WTC11 (cell line): ENCODE measurements around the gene CELSR1. TPM values are rescaled to one million over a fixed set of nuclear protein-coding genes. Genes with fewer than 3 reads are reported as not detected.

Experiments
- ATAC-seq: fragments of 200-7000 bp; cut with Tn5 transposase; 2 replicates; pipeline ENCODE4 v1.10.0; 2021; ENCODE audit warnings: mild to moderate bottlenecking, moderate library complexity
- CTCF ChIA-PET: fragments of 300-600 bp; sonication (Branson Sonifier 250); formaldehyde crosslinking; loops from one replicate; lab custom pipeline; 2021; ENCODE audit warnings: antibody characterized with exemption; lab: Charles Lee
- POLR2A ChIA-PET: fragments of 350-600 bp; sonication (Branson Sonifier 250); formaldehyde crosslinking; loops from one replicate; lab custom pipeline; 2021; ENCODE audit warnings: antibody characterized with exemption; lab: Charles Lee
- DNase-seq: peaks from one replicate; pipeline ENCODE4 v3.0.0; 2021; ENCODE audit warnings: low spot score
- H3K27ac Mint-ChIP-seq: 2 replicates; pipeline ENCODE4 v1.8.0; 2021; ENCODE audit warnings: mixed read lengths
- H3K27me3 Mint-ChIP-seq: 2 replicates; pipeline ENCODE4 v1.8.0; 2021; ENCODE audit warnings: low read depth, mild to moderate bottlenecking, moderate library complexity, mixed read lengths
- H3K36me3 Mint-ChIP-seq: 2 replicates; pipeline ENCODE4 v1.8.0; 2021; ENCODE audit warnings: mixed read lengths
- H3K4me1 Mint-ChIP-seq: 2 replicates; pipeline ENCODE4 v1.8.0; 2022; ENCODE audit warnings: mixed read lengths
- H3K4me3 Mint-ChIP-seq: 2 replicates; pipeline ENCODE4 v1.8.0; 2021; ENCODE audit warnings: mild to moderate bottlenecking, moderate library complexity, mixed read lengths
- H3K9me3 Mint-ChIP-seq: 2 replicates; pipeline ENCODE4 v1.8.0; 2021; ENCODE audit warnings: mixed read lengths
- ATF2 ChIP-seq: sonication (generic); formaldehyde crosslinking; IDR thresholded peaks from 2 replicates; pipeline ENCODE4 v1.8.1; 2022; ENCODE audit warnings: low read depth, missing genetic modification reagents, borderline replicate concordance
- CBFB ChIP-seq: sonication (generic); formaldehyde crosslinking; IDR thresholded peaks from 2 replicates; pipeline ENCODE4 v1.8.1; 2022; ENCODE audit warnings: mild to moderate bottlenecking, low read depth, missing genetic modification reagents
- CREM ChIP-seq: sonication (generic); formaldehyde crosslinking; IDR thresholded peaks from 2 replicates; pipeline ENCODE4 v1.8.1; 2022; ENCODE audit warnings: mild to moderate bottlenecking, missing genetic modification reagents, moderate library complexity
- JUN ChIP-seq: sonication (generic); formaldehyde crosslinking; IDR thresholded peaks from 2 replicates; pipeline ENCODE4 v1.8.0; 2023; ENCODE audit warnings: mild to moderate bottlenecking, missing genetic modification reagents
- MAX ChIP-seq: sonication (generic); formaldehyde crosslinking; IDR thresholded peaks from 2 replicates; pipeline ENCODE4 v1.8.0; 2022; ENCODE audit warnings: mild to moderate bottlenecking, missing genetic modification reagents
- MYBL2 ChIP-seq: sonication (generic); formaldehyde crosslinking; IDR thresholded peaks from 2 replicates; pipeline ENCODE4 v1.8.1; 2023; ENCODE audit warnings: mild to moderate bottlenecking, moderate library complexity, missing genetic modification reagents
- NFATC4 ChIP-seq: fragments of 250-450 bp; sonication (Bioruptor Pico); IDR thresholded peaks from 2 replicates; pipeline ENCODE4 v1.9.0; 2021; ENCODE audit warnings: mild to moderate bottlenecking
- NFYB ChIP-seq: sonication (generic); formaldehyde crosslinking; conservative IDR thresholded peaks from 2 replicates; pipeline ENCODE4 v1.8.0; 2022; ENCODE audit warnings: low read depth, missing genetic modification reagents
- PRDM15 ChIP-seq: sonication (generic); formaldehyde crosslinking; IDR thresholded peaks from 2 replicates; pipeline ENCODE4 v1.8.0; 2022; ENCODE audit warnings: missing genetic modification reagents
- PREB ChIP-seq: sonication (generic); formaldehyde crosslinking; IDR thresholded peaks from 2 replicates; pipeline ENCODE4 v1.8.1; 2022; ENCODE audit warnings: mild to moderate bottlenecking, missing genetic modification reagents, moderate library complexity, borderline replicate concordance
- TEAD1 ChIP-seq: sonication (generic); formaldehyde crosslinking; IDR thresholded peaks from 2 replicates; pipeline ENCODE4 v1.8.0; 2022; ENCODE audit warnings: mild to moderate bottlenecking, missing genetic modification reagents
- ZBTB21 ChIP-seq: sonication (generic); formaldehyde crosslinking; IDR thresholded peaks from 2 replicates; pipeline ENCODE4 v1.8.1; 2023; ENCODE audit warnings: mild to moderate bottlenecking, missing genetic modification reagents, borderline replicate concordance
- ZBTB43 ChIP-seq: sonication (generic); formaldehyde crosslinking; IDR thresholded peaks from 2 replicates; pipeline ENCODE4 v1.8.1; 2023; ENCODE audit warnings: mild to moderate bottlenecking, missing genetic modification reagents
- ZMAT4 ChIP-seq: fragments of 250-450 bp; sonication (Bioruptor Pico); IDR thresholded peaks from 2 replicates; pipeline ENCODE4 v1.9.0; 2021; ENCODE audit warnings: mild to moderate bottlenecking
- ZNF232 ChIP-seq: sonication (generic); formaldehyde crosslinking; IDR thresholded peaks from 2 replicates; pipeline ENCODE4 v1.8.0; 2022; ENCODE audit warnings: mild to moderate bottlenecking, missing genetic modification reagents
- ZNF425 ChIP-seq: fragments of 250-450 bp; sonication (Bioruptor Pico); conservative IDR thresholded peaks from 2 replicates; pipeline ENCODE4 v1.9.0; 2021; ENCODE audit warnings: mild to moderate bottlenecking
- total RNA-seq: library from RNA; stranded (reverse); gene quantifications from 3 replicates; pipeline ENCODE4 v1.2.3, GENCODE V29; 2021

Gene CELSR1
- total RNA-seq, 1 experiment from 2014 or later, result 16.8 TPM

- Mint-ChIP-seq H3K36me3 (no peaks in the 10 kb centered on the region), H3K4me1 (0 out of 2 replicates have a peak, but pooled peaks cover 3% of the 10 kb centered on the region)
Observed at GRCh38 chr22:46395145-46395544, 142.3 kb downstream of the CELSR1 start.

More at GRCh38 chr22:46395145-46395544, 142.3 kb downstream of the CELSR1 start:
- no peak overlapping the region for H3K27ac Mint-ChIP-seq
- H3K9me3 Mint-ChIP-seq, result no peaks in the 10 kb centered on the region
- ChIA-PET POLR2A (no interaction called here), CTCF (interaction anchor here (1.5 kb wide), 1 partner anchor 27 kb away, joined by 6 read pairs; no protein-coding TSS in a partner anchor)
- TF ChIP-seq PRDM15 (CRISPR knock-in tag), result no peak
- no peak for TF ChIP-seq CREM (CRISPR knock-in tag)
- TF ChIP-seq NFYB (CRISPR knock-in tag), result no peak
- no peak for TF ChIP-seq MYBL2
- TF ChIP-seq CBFB (CRISPR knock-in tag), result no peak
- no peak for TF ChIP-seq PREB
- TF ChIP-seq TEAD1 (CRISPR knock-in tag), result no peak
- TF ChIP-seq ZBTB21, result no peak
- TF ChIP-seq ZNF425 (CRISPR knock-in tag), result no peak
- no peak for TF ChIP-seq ATF2 (CRISPR knock-in tag)
- TF ChIP-seq ZMAT4, result no peak
- TF ChIP-seq ZBTB43 (CRISPR knock-in tag), result no peak
- TF ChIP-seq MAX (CRISPR knock-in tag), result no peak
- TF ChIP-seq JUN, result no peak
- TF ChIP-seq NFATC4, result no peak
- no peak for TF ChIP-seq ZNF232 (CRISPR knock-in tag)
- no peaks in the 10 kb centered on the region for H3K27me3 Mint-ChIP-seq
- ATAC-seq (no peak), DNase-seq (no peak)
- H3K4me3 Mint-ChIP-seq, result no peak overlapping the region
